K562 (cell line): ENCODE data around the gene CD44. TPM values are rescaled to one million over a fixed set of nuclear protein-coding genes. Genes with fewer than 3 reads are reported as not detected.

Experiments
- ATAC-seq: fragments of 200-7000 bp; cut with Tn5 transposase; 3 replicates; pipeline ENCODE4 v1.9.1; 2020; ENCODE audit warnings: moderate library complexity
- BruUV-seq: library from RNA; stranded (reverse); fragments of 400-500 nt; replicated peaks from 2 replicates; lab custom pipeline; 2021; lab: Mats Ljungman, UMichigan
- CTCF ChIA-PET: fragments of 300-600 bp; formaldehyde crosslinking; extraction: SDS; loops from one replicate; lab custom pipeline; 2021; ENCODE audit warnings: low intra/inter-chr PET ratio; lab: Yijun Ruan, JAX
- POLR2A ChIA-PET: fragments of 300-600, 350-650 bp; sonication (Branson Sonifier 250); formaldehyde crosslinking; extraction: SDS; loops from one replicate; lab custom pipeline; 2021; ENCODE audit warnings: antibody characterized with exemption, inconsistent platforms; lab: Yijun Ruan, JAX
- DNase-seq, 4 experiments: peaks; one replicate each; pipeline versions ENCODE4 v3.0.0 to v3.0.0-alpha.2; 2011 to 2018; ENCODE audit warnings: low spot score in 3 of 4, mixed read lengths in 3 of 4; ENCODE audit errors: extremely low read depth in 1 of 4
- FAIRE-seq: peaks from 2 replicates; lab custom pipeline; 2011; peaks lifted over from hg19 to GRCh38; lab: Jason Lieb, UNC
- H2AFZ ChIP-seq: 2 replicates; pipeline ENCODE4 v1.6.0; 2011; ENCODE audit warnings: low read depth, low read length, control low read depth, inconsistent platforms
- H3K27ac ChIP-seq: fragments of 200-600 bp; 3 replicates; pipeline ENCODE4 v1.8.0; 2011; ENCODE audit warnings: low read depth, mild to moderate bottlenecking, control low read depth, inconsistent platforms, low read length, moderate library complexity, mixed read lengths; ENCODE audit errors: extremely low read depth
- H3K27me3 ChIP-seq, 2 experiments: fragments of 300-600 bp in 1 of 2; 2 replicates in 1 of 2; 3 replicates in 1 of 2; pipeline versions ENCODE4 v1.6.0 to v1.8.0; 2011; ENCODE audit warnings: inconsistent platforms in 2 of 2, low read length in 2 of 2, mild to moderate bottlenecking in 1 of 2, mixed read lengths in 1 of 2, moderate library complexity in 1 of 2; ENCODE audit not compliant: control insufficient read depth in 2 of 2, insufficient read depth in 2 of 2
- H3K36me3 ChIP-seq: fragments of 300-600 bp; 3 replicates; pipeline ENCODE4 v1.8.0; 2011; ENCODE audit warnings: mild to moderate bottlenecking, low read length, inconsistent platforms; ENCODE audit not compliant: control insufficient read depth, insufficient read depth
- H3K4me1 ChIP-seq, 2 experiments: fragments of 200-600 bp in 1 of 2; replicated peaks in 1 of 2; 2 replicates in 1 of 2; 3 replicates in 1 of 2; pipeline versions ENCODE4 v1.5.1 to v1.8.0; 2011; ENCODE audit warnings: inconsistent platforms in 2 of 2, low read length in 2 of 2, mild to moderate bottlenecking in 1 of 2, mixed read lengths in 1 of 2, moderate library complexity in 1 of 2; ENCODE audit not compliant: control insufficient read depth in 2 of 2, insufficient read depth in 2 of 2
- H3K4me2 ChIP-seq: 2 replicates; pipeline ENCODE4 v1.6.1; 2011; ENCODE audit warnings: low read length, control low read depth, inconsistent platforms, mixed read lengths; ENCODE audit not compliant: insufficient read depth
- H3K4me3 ChIP-seq: fragments of 200-600 bp; sonication (generic), shearing (Covaris generic); 2 replicates; pipeline ENCODE4 v1.5.1; 2016; ENCODE audit warnings: control low read depth, inconsistent platforms
- H3K79me2 ChIP-seq: fragments of 200-600 bp; 3 replicates; pipeline ENCODE4 v1.8.0; 2011; ENCODE audit warnings: low read length, inconsistent platforms; ENCODE audit not compliant: control insufficient read depth, insufficient read depth
- H3K9ac ChIP-seq, 2 experiments: 2 replicates each; pipeline versions ENCODE4 v1.6.0 to v1.6.1; 2011; ENCODE audit warnings: low read depth in 2 of 2, low read length in 2 of 2, control low read depth in 1 of 2, inconsistent platforms in 1 of 2, mild to moderate bottlenecking in 1 of 2, mixed read lengths in 1 of 2; ENCODE audit not compliant: insufficient read depth in 1 of 2
- H3K9me1 ChIP-seq: one replicate; pipeline ENCODE4 v1.6.0; 2011; ENCODE audit warnings: inconsistent platforms, mild to moderate bottlenecking, low read length, moderate library complexity; ENCODE audit not compliant: control insufficient read depth, insufficient read depth
- H3K9me3 ChIP-seq: replicated peaks from 2 replicates; pipeline ENCODE4 v1.5.1; 2011; ENCODE audit warnings: low read depth, low read length, inconsistent platforms; ENCODE audit not compliant: control insufficient read depth, insufficient read depth
- H4K20me1 ChIP-seq: replicated peaks from 2 replicates; pipeline ENCODE4 v1.6.1; 2011; ENCODE audit warnings: low read length, inconsistent platforms, mixed read lengths; ENCODE audit not compliant: control insufficient read depth, insufficient read depth
- IRF2 ChIP-seq: sonication (generic); formaldehyde crosslinking; IDR thresholded peaks from 2 replicates; pipeline ENCODE4 v1.8.1; 2022; ENCODE audit warnings: mild to moderate bottlenecking, missing genetic modification reagents
- MBD1 ChIP-seq: fragments of 250-450 bp; sonication (Bioruptor Pico); IDR thresholded peaks from 2 replicates; pipeline ENCODE4 v1.8.0; 2022; ENCODE audit warnings: inconsistent platforms
- TAL1 ChIP-seq: fragments of 450-650 bp; IDR thresholded peaks from 2 replicates; pipeline ENCODE4 v1.6.1; 2016; ENCODE audit warnings: mild to moderate bottlenecking
- THRAP3 ChIP-seq: fragments of 450-650 bp; IDR thresholded peaks from 2 replicates; pipeline ENCODE4 v1.6.1; 2016; ENCODE audit warnings: mild to moderate bottlenecking, inconsistent platforms, borderline replicate concordance
- XRCC3 ChIP-seq: fragments of 450-650 bp; IDR thresholded peaks from 2 replicates; pipeline ENCODE4 v1.6.1; 2017; ENCODE audit warnings: mild to moderate bottlenecking, moderate library complexity
- ZC3H8 ChIP-seq: fragments of 450-650 bp; IDR thresholded peaks from 2 replicates; pipeline ENCODE4 v1.6.1; 2017
- ZNF311 ChIP-seq: fragments of 250-450 bp; sonication (Bioruptor Pico); IDR thresholded peaks from 2 replicates; pipeline ENCODE4 v1.4.0; 2020; ENCODE audit warnings: mild to moderate bottlenecking, moderate library complexity
- ZNF609 ChIP-seq: sonication (generic); formaldehyde crosslinking; IDR thresholded peaks from 2 replicates; pipeline ENCODE4 v1.8.1; 2023; ENCODE audit warnings: missing genetic modification reagents, mild to moderate bottlenecking, borderline replicate concordance
- WGBS: fragments of 100-300 bp; shearing (Covaris generic); methylation state at CpG from one replicate; pipeline ENCODE4 v1.1.6; 2016; ENCODE audit warnings: low coverage, mixed read lengths; ENCODE audit not compliant: insufficient coverage; ENCODE audit errors: missing lambda C conversion rate; 5-methylcytosine and 5-hydroxymethylcytosine counted together
- in situ Hi-C: fragments of 300-500 bp; cut with MboI; formaldehyde crosslinking; loops from 4 replicates; pipeline ENCODE4 v1.15.0; 2018; ENCODE audit warnings: inconsistent platforms, mixed read lengths
- intact Hi-C: fragments of 100-400 bp; cut with micrococcal nuclease; formaldehyde crosslinking; loops from 2 replicates; pipeline ENCODE4 v1.14.2; 2022
- polyA plus RNA-seq, 8 experiments: library from polyadenylated mRNA; depleted of rRNA in 4 of 8; stranded (reverse) in 5 of 8; unstranded in 3 of 8; fragments of >200 nt; fragmentation: Nextera tagmentation in 2 of 8; fragmentation: Illumina TruSeq in 1 of 8; extraction: Ambion mirVana in 2 of 8; extraction: Trizol in 1 of 8; gene quantifications; 2 replicates each; pipeline versions ENCODE4 v1.2.1 to v1.2.3, GENCODE V29; 2011 to 2014; ENCODE audit warnings: inconsistent platforms in 1 of 8, missing spikeins in 1 of 8
- total RNA-seq, 7 experiments: library from RNA; depleted of rRNA in 6 of 7; stranded (reverse); fragments of >200 nt in 6 of 7; fragmentation: Illumina TruSeq in 2 of 7; extraction: Trizol in 2 of 7; gene quantifications; 2 replicates each; pipeline versions ENCODE4 v1.2.1 to v1.2.3, GENCODE V29; 2011 to 2021; ENCODE audit warnings: low replicate concordance in 1 of 7

Gene CD44
- total and polyA plus RNA-seq, 9 of the 15 experiments (the other 6 are each of a cell fraction or from before 2014, with no cell fraction given) = 1.2 to 13.9 (median 3.0) TPM

GRCh38 chr11:35214226-35214770 lies 75.3 kb downstream of the CD44 start:
- H3K9me1 ChIP-seq = no peaks in the 10 kb centered on the region
- H3K9ac ChIP-seq = no peak overlapping the region
- FAIRE-seq = no peak
- H3K4me2 ChIP-seq = no peak overlapping the region
- WGBS = 0% methylated on average over 2 of the region's 2 CpGs
- CTCF ChIA-PET = no interaction called here
- intact Hi-C loops = no loop called here
- no peaks in the 10 kb centered on the region for H3K9me3 ChIP-seq
- DNase-seq = no peak
- no peak for ATAC-seq
- TF ChIP-seq ZNF311 (no peak), MBD1 (CRISPR knock-in tag) (no peak), TAL1 (no peak), ZC3H8 (no peak), IRF2 (no peak), THRAP3 (no peak), XRCC3 (no peak), ZNF609 (CRISPR knock-in tag) (no peak)
- no peak overlapping the region for H3K4me3 ChIP-seq
- H2AFZ ChIP-seq = no peak overlapping the region
- no peaks in the 10 kb centered on the region for H3K79me2 ChIP-seq
- POLR2A ChIA-PET = no interaction called here
- H3K27me3 ChIP-seq = peaks cover 0 to 2% of the 10 kb centered on the region in 2 experiments; a peak in 2 of 5 replicates
- in situ Hi-C loops = no loop called here
- H4K20me1 ChIP-seq = no peaks in the 10 kb centered on the region; the same call in 1 of the 2 replicates
- H3K36me3 ChIP-seq = no peaks in the 10 kb centered on the region
- H3K4me1 ChIP-seq = no peaks in the 10 kb centered on the region
- BruUV-seq = no TSS peak
- no peak overlapping the region for H3K27ac ChIP-seq
